HepG2 (cell line): ENCODE data around the gene TNP2. TPM values are rescaled to one million over a fixed set of nuclear protein-coding genes. Genes with fewer than 3 reads are reported as not detected.

ENCODE experiments used
- CBX5 ChIP-seq: sonication (generic); formaldehyde crosslinking; IDR thresholded peaks from 2 replicates; pipeline ENCODE4 v1.4.0; 2020; ENCODE audit warnings: missing genetic modification reagents, borderline replicate concordance
- MED13 ChIP-seq: sonication (generic); formaldehyde crosslinking; IDR thresholded peaks from 2 replicates; pipeline ENCODE4 v1.5.0; 2020; ENCODE audit warnings: missing genetic modification reagents
- MEIS2 ChIP-seq: sonication (generic); formaldehyde crosslinking; IDR thresholded peaks from 2 replicates; pipeline ENCODE4 v1.9.0; 2021; ENCODE audit warnings: mild to moderate bottlenecking, missing genetic modification reagents
- NCOR1 ChIP-seq: fragments of 200-600 bp; sonication (generic); IDR thresholded peaks from 2 replicates; pipeline ENCODE4 v1.7.0; 2017; ENCODE audit warnings: antibody characterized with exemption, low read length, borderline replicate concordance
- ONECUT2 ChIP-seq: sonication (generic); formaldehyde crosslinking; IDR thresholded peaks from 2 replicates; pipeline ENCODE4 v1.4.0; 2020; ENCODE audit warnings: missing genetic modification reagents
- PPARG ChIP-seq: conservative IDR thresholded peaks from 2 replicates; pipeline ENCODE4 v1.6.1; 2016; ENCODE audit warnings: missing biosample characterization, missing genetic modification reagents
- RORA ChIP-seq: sonication (generic); formaldehyde crosslinking; IDR thresholded peaks from 2 replicates; pipeline ENCODE4 v1.5.0; 2020; ENCODE audit warnings: mild to moderate bottlenecking, missing genetic modification reagents, moderate library complexity
- SMAD3 ChIP-seq: sonication (generic); formaldehyde crosslinking; IDR thresholded peaks from 2 replicates; pipeline ENCODE4 v1.4.0; 2020; ENCODE audit warnings: missing genetic modification reagents
- SRSF4 ChIP-seq: fragments of 200-400 bp; formaldehyde crosslinking; IDR thresholded peaks from one replicate; pipeline ENCODE4 v1.6.1; 2018; ENCODE audit warnings: mild to moderate bottlenecking, low read depth, low read length, moderate library complexity; ENCODE audit not compliant: poor library complexity, severe bottlenecking
- SYNCRIP ChIP-seq: fragments of 200-400 bp; formaldehyde crosslinking; IDR thresholded peaks from 2 replicates; pipeline ENCODE4 v1.6.1; 2018; ENCODE audit warnings: mild to moderate bottlenecking, low read depth, low read length; ENCODE audit not compliant: insufficient read depth
- U2AF1 ChIP-seq: fragments of 200-400 bp; formaldehyde crosslinking; optimal IDR thresholded peaks from 2 replicates; pipeline ENCODE3; 2017; ENCODE audit warnings: mild to moderate bottlenecking, low read depth, low read length
- ZBTB20 ChIP-seq: sonication (generic); formaldehyde crosslinking; IDR thresholded peaks from 2 replicates; pipeline ENCODE4 v1.8.1; 2023; ENCODE audit warnings: missing genetic modification reagents, low read depth, mild to moderate bottlenecking, borderline replicate concordance
- ZNF616 ChIP-seq: sonication (generic); formaldehyde crosslinking; IDR thresholded peaks from 2 replicates; pipeline ENCODE4 v1.5.0; 2020; ENCODE audit warnings: low read depth, mild to moderate bottlenecking, missing genetic modification reagents
- ZNF660 ChIP-seq: sonication (generic); formaldehyde crosslinking; IDR thresholded peaks from 2 replicates; pipeline ENCODE4 v1.5.1; 2020; ENCODE audit warnings: mild to moderate bottlenecking, low read depth, missing genetic modification reagents, borderline replicate concordance
- ZNF720 ChIP-seq: sonication (generic); formaldehyde crosslinking; IDR thresholded peaks from 2 replicates; pipeline ENCODE4 v1.4.0; 2020; ENCODE audit warnings: missing genetic modification reagents
- ZNF737 ChIP-seq: sonication (generic); formaldehyde crosslinking; IDR thresholded peaks from 2 replicates; pipeline ENCODE4 v1.5.0; 2020; ENCODE audit warnings: missing genetic modification reagents, mild to moderate bottlenecking, borderline replicate concordance
- ZSCAN12 ChIP-seq: sonication (generic); formaldehyde crosslinking; IDR thresholded peaks from 2 replicates; pipeline ENCODE4 v1.9.0; 2021; ENCODE audit warnings: mild to moderate bottlenecking, missing genetic modification reagents
- polyA plus RNA-seq, 8 experiments: library from polyadenylated mRNA; depleted of rRNA in 3 of 8; stranded (reverse) in 7 of 8; unstranded in 1 of 8; fragments of >200 nt; fragmentation: Illumina TruSeq in 4 of 8; extraction: Trizol in 4 of 8; gene quantifications; 2 replicates each; pipeline versions ENCODE4 v1.2.1 to v1.2.3, GENCODE V29; 2011 to 2016; ENCODE audit warnings: low read depth in 4 of 8, missing spikeins in 1 of 8, mixed read lengths in 1 of 8; ENCODE audit not compliant: insufficient read depth in 1 of 8
- total RNA-seq, 5 experiments: library from RNA; depleted of rRNA; stranded (reverse); fragments of >200 nt; fragmentation: Illumina TruSeq; extraction: Trizol; gene quantifications; 2 replicates each; pipeline ENCODE4 v1.2.3, GENCODE V29; 2016; ENCODE audit warnings: low read depth in 1 of 5
- TF ChIP-seq, protein P1 (sequence below): sonication (generic); formaldehyde crosslinking; conservative IDR thresholded peaks from 2 replicates; pipeline ENCODE4 v1.4.0; 2020; ENCODE audit warnings: mild to moderate bottlenecking, missing genetic modification reagents, moderate library complexity
- TF ChIP-seq, protein P2 (sequence below): sonication (generic); formaldehyde crosslinking; IDR thresholded peaks from 2 replicates; pipeline ENCODE4 v1.5.1; 2020; ENCODE audit warnings: mild to moderate bottlenecking, missing genetic modification reagents, moderate library complexity
- TF ChIP-seq, protein P3 (sequence below): sonication (generic); formaldehyde crosslinking; conservative IDR thresholded peaks from 2 replicates; pipeline ENCODE4 v1.4.0; 2020; ENCODE audit warnings: missing genetic modification reagents

The TNP2 gene
- total and polyA plus RNA-seq, 2 of the 13 experiments (the other 11 are each of a cell fraction or from before 2014, with no cell fraction given) = not detected

DNA sequence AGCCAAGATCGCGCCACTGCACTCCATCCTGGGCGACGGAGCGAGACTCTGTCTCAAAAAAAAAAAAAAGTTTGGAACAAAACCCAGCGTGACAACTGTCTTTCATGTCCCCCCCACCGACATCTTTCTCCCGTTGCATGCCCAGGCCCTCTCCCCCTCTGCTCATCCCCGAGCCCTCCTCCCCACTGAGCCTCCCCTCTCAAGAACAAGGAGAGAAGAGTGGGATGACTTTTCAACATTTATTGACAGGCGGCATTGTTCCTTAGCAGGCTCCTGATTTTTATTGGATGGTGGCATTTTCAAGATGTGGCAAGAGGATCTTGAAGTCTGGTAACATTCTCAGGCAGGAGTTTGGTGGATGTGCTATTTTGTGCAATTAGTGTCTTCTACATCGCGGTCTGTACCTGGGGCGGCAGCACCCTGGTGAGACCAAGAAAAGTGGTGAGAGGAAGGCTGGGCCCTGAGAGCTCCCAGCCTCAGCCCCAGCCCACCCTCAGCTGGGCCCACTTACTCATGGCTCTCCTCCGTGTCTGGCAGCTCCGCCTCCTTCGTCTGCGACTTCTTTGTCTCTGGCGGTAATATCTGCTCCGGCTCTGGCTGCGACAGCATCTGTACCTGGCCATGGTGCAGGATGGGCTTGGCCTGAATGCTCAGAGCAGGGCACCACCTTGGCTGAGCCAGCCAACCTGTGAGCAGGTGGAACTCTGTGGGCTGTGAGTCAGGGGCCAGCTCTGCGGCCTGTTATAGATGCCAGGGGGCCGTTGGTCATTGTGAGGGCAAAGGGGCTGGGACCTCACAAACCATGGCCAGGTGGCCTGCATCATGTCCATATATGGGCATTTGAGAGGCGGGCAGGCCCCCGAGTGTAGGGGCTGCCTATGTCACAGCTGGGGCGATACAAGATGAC is 11.7 kb upstream of the TNP2 start, which contains the start of gene PRM1 (continued):
- TF ChIP-seq, protein P1, sequence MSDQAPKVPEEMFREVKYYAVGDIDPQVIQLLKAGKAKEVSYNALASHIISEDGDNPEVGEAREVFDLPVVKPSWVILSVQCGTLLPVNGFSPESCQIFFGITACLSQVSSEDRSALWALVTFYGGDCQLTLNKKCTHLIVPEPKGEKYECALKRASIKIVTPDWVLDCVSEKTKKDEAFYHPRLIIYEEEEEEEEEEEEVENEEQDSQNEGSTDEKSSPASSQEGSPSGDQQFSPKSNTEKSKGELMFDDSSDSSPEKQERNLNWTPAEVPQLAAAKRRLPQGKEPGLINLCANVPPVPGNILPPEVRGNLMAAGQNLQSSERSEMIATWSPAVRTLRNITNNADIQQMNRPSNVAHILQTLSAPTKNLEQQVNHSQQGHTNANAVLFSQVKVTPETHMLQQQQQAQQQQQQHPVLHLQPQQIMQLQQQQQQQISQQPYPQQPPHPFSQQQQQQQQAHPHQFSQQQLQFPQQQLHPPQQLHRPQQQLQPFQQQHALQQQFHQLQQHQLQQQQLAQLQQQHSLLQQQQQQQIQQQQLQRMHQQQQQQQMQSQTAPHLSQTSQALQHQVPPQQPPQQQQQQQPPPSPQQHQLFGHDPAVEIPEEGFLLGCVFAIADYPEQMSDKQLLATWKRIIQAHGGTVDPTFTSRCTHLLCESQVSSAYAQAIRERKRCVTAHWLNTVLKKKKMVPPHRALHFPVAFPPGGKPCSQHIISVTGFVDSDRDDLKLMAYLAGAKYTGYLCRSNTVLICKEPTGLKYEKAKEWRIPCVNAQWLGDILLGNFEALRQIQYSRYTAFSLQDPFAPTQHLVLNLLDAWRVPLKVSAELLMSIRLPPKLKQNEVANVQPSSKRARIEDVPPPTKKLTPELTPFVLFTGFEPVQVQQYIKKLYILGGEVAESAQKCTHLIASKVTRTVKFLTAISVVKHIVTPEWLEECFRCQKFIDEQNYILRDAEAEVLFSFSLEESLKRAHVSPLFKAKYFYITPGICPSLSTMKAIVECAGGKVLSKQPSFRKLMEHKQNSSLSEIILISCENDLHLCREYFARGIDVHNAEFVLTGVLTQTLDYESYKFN (CRISPR knock-in tag) = no peak
- TF ChIP-seq SRSF4 = no peak
- TF ChIP-seq, protein P2, sequence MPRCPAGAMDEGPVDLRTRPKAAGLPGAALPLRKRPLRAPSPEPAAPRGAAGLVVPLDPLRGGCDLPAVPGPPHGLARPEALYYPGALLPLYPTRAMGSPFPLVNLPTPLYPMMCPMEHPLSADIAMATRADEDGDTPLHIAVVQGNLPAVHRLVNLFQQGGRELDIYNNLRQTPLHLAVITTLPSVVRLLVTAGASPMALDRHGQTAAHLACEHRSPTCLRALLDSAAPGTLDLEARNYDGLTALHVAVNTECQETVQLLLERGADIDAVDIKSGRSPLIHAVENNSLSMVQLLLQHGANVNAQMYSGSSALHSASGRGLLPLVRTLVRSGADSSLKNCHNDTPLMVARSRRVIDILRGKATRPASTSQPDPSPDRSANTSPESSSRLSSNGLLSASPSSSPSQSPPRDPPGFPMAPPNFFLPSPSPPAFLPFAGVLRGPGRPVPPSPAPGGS (CRISPR knock-in tag) = no peak
- no peak for TF ChIP-seq ZNF720 (CRISPR knock-in tag)
- TF ChIP-seq, protein P3, sequence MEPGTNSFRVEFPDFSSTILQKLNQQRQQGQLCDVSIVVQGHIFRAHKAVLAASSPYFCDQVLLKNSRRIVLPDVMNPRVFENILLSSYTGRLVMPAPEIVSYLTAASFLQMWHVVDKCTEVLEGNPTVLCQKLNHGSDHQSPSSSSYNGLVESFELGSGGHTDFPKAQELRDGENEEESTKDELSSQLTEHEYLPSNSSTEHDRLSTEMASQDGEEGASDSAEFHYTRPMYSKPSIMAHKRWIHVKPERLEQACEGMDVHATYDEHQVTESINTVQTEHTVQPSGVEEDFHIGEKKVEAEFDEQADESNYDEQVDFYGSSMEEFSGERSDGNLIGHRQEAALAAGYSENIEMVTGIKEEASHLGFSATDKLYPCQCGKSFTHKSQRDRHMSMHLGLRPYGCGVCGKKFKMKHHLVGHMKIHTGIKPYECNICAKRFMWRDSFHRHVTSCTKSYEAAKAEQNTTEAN (CRISPR knock-in tag) = no peak
- TF ChIP-seq SMAD3 (CRISPR knock-in tag) = no peak
- TF ChIP-seq SYNCRIP = no peak
- TF ChIP-seq MEIS2 (CRISPR knock-in tag) = 0 out of 2 replicates have a peak, but pooled peaks have one; percentile 26
- no peak for TF ChIP-seq MED13 (CRISPR knock-in tag)
- TF ChIP-seq ZNF616 (CRISPR knock-in tag) = no peak
- no peak for TF ChIP-seq ZNF660 (CRISPR knock-in tag)
- peak; percentile 55; the same call in 1 of the 2 replicates for TF ChIP-seq ZNF737 (CRISPR knock-in tag)
- TF ChIP-seq NCOR1 = no peak
- no peak for TF ChIP-seq RORA (CRISPR knock-in tag)
- TF ChIP-seq ZSCAN12 (CRISPR knock-in tag) = no peak
- no peak for TF ChIP-seq U2AF1
- TF ChIP-seq PPARG = no peak
- no peak for TF ChIP-seq ZBTB20 (CRISPR knock-in tag)
- TF ChIP-seq ONECUT2 = no peak
- no peak for TF ChIP-seq CBX5 (CRISPR knock-in tag)
